Epithelial cell of prostate (primary cell): ENCODE results near the gene FLOT2.
"Not testable (repeated sequence)": the region's sequence is repeated elsewhere in the genome, so short reads cannot be mapped to it uniquely, and the experiment has no call there.

Source experiments
- DNase-seq: peaks from one replicate; pipeline ENCODE4 v3.0.0-alpha.2; 2011; ENCODE audit warnings: low read depth, low spot score
- H3K27ac ChIP-seq: fragments of 450-650 bp; 2 replicates; pipeline ENCODE4 v1.5.1; 2017; ENCODE audit warnings: mild to moderate bottlenecking

The FLOT2 gene, protein sequence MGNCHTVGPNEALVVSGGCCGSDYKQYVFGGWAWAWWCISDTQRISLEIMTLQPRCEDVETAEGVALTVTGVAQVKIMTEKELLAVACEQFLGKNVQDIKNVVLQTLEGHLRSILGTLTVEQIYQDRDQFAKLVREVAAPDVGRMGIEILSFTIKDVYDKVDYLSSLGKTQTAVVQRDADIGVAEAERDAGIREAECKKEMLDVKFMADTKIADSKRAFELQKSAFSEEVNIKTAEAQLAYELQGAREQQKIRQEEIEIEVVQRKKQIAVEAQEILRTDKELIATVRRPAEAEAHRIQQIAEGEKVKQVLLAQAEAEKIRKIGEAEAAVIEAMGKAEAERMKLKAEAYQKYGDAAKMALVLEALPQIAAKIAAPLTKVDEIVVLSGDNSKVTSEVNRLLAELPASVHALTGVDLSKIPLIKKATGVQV

DNA sequence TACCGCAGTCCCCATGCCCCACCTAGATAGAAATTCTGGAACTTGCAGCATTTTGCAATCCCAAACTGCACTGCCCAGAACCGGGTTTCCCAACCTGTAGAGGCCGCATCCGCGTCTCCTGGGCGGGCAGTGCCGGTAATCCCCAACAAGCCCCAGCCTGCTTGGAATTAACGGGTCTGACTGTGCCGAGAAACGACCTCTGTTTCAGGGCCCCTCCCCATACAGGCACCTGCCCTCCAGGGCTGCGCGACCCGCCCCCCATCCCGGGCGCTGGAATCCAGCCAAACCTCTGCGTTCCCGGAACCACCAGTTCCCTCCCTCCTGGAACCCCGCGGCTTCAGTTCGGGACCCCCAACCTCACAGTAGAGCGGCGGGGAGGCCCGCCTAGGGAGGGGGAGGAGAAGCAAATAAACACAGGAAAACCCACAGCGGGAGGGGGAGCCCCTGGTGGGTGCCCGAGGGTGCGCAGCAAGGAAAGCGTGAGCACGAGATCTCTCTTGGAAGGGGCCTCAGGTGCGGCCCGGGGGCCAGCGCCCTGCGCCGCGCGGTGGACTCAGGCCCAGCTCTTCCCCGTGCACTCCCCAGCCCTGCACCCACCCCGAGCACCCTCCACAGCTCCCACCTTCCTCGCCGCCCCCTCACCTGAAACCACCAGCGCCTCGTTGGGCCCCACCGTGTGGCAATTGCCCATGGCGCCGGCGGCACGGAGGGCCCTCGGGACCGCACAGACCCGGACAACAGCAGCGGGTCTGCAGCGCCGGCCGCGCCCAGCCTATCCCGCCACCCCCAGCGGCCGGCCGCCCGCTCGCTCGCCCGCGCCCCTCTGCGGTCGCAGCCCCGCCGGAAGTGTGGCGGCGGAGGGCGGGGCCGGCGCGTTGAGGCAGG lies at the start of gene FLOT2:
FLOT2 (minus strand) TSS at position 850 of the 885 bp plus-strand sequence; CDS start at position 691, 159 bp downstream.
- DNase-seq, result peak; percentile 64
- H3K27ac ChIP-seq, result peak within 1 kb of the TSS; percentile 97

DNA sequence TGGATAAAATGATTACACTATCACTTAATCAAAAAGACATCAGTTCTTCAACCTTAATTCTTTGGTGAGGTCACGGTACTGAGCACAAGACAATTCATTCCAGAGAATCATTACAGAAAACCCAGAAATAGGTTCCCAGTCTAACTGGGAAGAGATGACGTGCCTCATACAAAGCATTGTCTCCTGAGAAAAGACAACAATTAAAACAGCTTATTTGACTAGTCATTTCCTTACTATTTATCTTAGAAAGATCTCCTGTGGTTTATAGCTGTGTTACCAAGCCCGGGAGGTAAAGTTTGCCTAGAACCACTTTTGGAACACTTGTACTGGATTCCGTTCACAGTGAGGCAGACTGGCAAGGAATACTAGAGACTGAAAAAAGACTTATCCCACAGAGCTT lies 48.7 kb upstream of the FLOT2 start:
- DNase-seq, result no peak
- H3K27ac ChIP-seq, result peak overlapping the region; percentile 66

DNA sequence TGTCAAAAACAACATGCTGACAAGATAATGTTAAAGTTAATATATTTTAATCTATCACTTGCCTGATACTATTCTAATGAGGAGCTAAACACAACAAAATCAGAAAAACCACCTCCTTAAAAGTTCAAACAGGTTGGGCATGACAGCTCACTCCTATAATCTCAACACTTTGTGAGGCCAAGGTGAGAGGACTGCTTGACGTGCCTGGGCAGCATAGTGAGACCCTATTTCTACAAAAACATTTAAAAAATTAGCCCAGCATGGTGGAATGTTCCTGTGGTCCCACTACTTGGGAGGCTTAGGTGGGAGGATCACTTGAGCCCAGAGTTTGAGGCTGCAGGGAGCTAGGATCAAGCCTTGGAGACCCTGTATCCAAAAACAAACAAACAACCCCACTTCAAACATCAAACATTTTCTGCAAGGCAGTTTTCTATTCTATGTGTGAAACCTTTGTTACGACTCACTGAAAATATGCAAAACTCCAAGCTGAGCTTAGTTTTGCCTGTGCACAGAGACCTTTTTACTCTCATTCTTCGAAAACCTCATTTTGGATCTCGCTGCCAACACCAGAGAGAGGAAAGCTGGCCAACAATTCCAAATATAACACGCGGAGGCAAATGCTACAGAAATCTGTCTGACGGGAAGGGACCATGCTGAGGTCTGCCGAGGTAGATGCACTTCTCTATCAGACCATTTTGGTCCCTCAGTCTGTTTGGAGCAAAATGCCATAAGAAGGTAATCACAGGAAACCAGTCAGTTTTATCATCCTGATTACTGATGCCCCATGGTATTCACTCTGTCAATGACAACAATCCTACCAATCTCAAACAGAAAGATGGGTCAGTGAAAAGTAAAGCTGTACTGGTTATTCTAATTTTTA lies 47.6 kb upstream of the FLOT2 start:
- peak overlapping the region; percentile 66 for H3K27ac ChIP-seq
- no peak for DNase-seq

DNA sequence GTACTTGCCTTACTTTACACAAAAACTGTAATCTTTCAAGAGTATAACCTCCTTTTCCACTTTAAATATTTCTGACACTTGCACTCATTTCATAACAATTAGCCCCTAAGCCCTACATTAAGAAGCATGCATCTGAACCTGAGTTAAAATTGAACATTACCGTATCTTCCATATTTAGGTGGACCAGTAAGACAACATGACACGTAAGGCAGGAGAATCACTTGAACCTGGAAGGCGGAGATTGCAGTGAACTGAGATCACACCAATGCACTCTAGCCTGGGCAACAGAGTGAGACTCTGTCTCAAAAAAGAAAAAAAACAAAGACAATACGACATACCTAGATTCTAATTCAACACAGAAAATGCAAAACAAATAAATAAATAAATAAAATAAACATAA lies 46.8 kb upstream of the FLOT2 start:
- no peak for DNase-seq

DNA sequence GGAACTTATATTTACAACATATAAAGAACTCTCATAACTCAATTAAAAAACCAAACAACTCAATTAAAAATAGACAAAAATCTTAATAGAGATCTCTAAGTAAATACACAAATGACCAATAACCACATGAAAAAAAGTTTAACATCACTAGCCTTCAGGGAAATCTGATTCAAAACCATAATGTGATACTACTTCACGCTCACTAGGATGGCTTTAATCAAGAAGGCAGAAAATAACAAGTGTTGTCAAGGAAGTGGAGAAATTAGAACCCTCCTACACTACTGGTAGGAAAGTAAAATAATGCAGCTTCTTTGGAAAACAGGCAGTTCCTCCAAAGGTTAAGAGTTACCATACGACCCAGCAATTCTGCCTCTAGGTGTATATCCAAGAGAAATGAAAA lies 45.4 kb upstream of the FLOT2 start:
- no peak overlapping the region for H3K27ac ChIP-seq
- no peak for DNase-seq

More for the DNA sequence above, 46.8 kb upstream of the FLOT2 start:
- H3K27ac ChIP-seq, result no peak overlapping the region

DNA sequence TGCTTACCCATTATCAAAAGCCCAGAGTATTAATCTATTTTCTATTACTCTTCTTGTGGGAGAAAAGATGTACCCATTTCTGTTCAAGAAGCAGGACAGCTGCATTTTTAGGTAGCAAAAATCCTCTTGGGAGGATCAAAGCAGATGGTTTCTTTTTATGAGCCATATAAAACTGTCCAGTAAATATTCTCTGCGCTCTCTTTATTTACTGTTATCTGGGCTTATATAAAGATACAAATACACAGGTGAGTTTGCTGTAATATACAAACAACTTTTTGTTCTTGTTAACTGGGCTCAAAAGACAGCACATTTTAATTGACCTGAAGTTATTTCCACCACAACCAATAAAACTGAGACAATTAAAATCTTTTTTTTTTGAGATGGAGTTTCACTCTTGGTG lies 43.7 kb upstream of the FLOT2 start:
- no peak for DNase-seq
- H3K27ac ChIP-seq, result no peak overlapping the region

DNA sequence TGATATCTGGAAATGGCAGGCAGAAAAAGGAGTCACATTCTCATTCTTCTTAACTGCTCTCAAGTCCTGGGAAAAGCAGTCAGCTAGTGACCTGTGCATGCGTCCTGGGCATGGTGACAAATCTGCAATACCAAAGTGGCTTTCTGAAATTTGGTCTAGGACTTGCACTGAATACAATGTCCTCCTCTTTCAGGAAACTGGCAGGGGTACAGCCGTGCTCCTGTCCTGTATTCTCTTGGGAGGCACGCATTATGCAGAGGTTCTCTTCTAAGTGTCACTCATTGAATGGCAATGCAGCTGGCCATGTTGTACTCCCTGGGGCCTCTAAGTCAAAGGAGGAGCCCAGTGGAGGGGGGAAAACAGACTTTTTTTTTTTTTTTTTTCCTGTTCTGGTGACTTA lies 43.1 kb upstream of the FLOT2 start:
- DNase-seq, result no peak
- no peak overlapping the region for H3K27ac ChIP-seq

DNA sequence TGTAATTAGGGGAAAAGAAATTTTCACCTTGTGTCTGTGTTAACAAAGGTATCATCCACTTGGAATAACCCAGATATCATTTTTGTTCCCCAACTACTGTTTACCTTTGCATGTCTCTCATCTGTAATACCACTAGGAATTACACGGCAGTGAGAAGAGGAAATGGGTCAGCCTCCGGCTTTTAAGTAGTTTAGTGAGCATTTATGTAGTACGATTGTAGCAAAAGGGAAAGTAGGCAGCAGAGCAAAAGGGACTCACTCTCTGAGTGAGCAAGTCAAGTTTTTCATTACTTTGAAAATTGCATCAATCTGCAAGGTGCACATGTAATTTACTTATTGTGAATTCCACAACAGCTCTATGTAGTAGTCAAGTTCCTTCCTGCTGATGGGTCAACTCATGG lies 42.6 kb upstream of the FLOT2 start:
- no peak overlapping the region for H3K27ac ChIP-seq
- no peak for DNase-seq

DNA sequence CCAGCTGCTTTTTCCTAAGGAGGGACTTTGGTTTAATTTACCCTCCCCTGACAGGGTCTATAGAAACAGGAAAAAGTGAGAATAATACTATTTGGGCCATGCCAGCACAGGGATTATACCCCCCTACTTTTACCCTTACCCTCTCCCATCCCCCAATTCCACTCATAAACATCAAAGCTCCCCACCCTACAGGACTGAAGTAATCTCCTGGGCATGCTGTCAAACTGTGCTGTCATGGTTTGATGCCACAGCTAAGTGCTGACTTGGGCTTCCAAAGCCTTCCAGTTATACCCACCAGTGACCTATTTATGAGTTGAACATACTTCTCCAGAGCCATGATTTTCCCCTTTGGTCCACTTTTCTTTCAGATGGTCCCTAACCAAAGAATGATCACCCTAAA lies 41.0 kb upstream of the FLOT2 start:
- DNase-seq, result no peak
- peak overlapping the region; percentile 64 for H3K27ac ChIP-seq

DNA sequence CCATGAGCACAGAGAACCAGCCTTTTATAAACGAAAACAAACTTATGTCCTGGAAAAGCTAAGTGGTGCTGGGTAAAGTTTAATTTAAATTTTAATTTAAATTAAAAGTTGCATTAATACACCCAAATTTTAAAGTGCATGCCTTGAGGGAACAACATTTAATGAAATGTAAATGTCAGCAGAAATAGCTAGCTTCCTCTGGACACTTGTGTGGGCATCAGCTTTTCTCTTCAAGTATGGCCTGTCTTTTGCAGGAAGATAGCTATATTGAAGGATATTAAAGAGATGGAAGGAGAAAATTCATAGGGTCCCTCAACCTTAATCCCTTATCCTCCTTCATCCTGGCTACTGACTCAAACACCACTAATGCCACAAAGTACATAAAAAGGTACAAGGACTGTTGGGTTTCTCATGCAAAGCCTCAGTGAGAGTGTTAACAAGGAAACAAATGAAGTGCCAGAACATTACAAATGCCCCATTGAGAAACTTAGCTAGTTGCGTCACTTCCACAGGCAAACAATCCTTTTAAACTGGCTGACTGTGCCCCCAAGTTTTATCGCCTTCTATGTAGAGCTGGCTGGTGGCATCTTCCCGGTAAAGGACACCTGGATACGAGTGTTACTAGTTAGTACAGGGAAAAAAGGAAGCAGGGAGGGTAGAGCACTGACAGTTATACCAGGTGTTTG lies 39.7 kb upstream of the FLOT2 start:
- H3K27ac ChIP-seq, result peak overlapping the region; percentile 64
- no peak for DNase-seq

DNA sequence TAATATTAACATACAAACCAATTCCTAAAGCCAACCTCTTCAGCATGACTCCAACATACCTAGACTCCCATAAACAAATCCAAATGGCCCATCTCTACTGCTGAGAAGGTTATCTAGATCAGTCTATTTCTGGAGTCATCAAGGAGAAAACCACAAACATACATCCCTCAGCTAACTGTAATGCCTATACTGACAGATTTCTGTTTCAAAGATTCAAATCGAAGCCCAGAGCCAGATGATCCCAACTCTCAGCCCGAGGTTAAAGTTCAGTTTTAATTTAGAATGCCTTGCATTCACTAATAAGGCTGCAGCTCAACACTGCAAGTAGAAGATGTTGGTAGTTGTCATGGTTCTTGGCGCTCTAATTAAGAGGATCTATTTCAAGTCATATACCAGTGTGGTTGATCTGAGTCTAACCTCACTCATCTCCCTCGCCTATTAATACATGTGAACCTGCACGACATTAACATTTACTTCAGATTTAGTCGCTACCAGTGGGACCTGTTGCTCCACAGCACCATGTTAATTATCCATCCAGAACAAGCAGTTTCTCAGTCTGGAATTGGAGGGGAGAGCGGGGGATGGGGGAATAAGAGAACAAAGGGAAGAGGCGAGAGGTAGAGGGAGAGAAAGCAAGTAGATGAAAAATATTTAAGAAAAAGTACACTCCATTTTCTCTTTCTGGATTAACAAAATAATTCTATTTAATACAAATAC lies 38.4 kb upstream of the FLOT2 start:
- H3K27ac ChIP-seq, result no peak overlapping the region
- no peak for DNase-seq

DNA sequence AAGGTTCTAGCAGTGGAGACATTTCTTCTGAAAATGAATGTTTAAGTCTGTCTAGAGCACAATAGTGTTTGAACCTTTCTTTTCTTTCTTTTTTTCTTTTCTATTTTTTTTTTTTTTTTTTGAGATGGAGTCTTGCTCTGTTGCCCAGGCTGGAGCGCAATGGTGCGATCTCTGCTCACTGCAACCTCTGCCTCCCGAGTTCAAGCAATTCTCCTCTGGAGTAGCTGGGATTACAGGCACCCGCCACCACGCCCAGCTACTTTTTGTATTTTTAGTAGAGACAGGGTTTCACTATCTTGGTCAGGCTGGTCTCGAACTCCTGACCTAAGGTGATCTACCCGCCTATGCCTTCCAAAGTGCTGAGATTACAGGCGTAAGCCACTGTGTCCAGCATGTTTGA lies 37.0 kb upstream of the FLOT2 start:
- H3K27ac ChIP-seq, DNase-seq: not testable (repeated sequence)

DNA sequence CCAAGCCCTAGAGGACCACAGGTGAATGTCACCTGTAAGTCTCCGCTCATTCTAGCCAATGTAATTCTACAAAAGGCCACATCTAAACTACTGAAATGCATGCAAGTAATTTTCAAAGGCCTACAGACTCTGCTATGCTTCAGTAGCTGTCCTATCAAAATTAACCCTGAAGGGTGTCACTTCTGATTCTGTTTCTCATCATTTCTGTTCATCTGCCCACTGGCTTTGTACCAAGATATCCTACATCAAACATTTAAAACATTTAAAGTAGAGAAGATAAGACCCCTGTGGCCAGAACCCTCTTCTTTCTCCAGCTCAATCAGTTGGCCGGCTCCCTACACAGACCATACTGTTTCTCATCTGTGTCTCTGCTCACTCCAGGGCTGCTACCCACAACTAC lies 32.3 kb upstream of the FLOT2 start:
- no peak for DNase-seq
- no peak overlapping the region for H3K27ac ChIP-seq

DNA sequence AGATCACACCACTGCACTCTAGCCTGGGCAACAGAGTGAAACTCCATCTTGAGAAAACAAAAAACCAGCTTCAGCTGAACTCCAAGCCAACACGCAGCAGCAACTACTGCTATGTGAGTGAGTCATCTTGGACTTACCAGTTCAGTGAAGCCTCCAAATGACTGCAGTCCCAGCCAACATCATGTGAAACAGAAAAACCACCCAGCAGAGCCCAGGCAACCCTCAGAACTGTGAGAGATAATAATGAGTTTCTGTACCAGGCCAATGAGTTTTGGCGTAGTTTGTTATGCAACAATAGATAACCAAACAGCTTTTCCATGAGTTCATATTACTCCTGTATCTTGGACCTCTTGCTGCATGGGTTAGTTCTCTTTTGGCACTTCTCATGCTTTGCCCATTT lies 30.5 kb upstream of the FLOT2 start:
- peak overlapping the region; percentile 73 for H3K27ac ChIP-seq
- DNase-seq, result no peak

DNA sequence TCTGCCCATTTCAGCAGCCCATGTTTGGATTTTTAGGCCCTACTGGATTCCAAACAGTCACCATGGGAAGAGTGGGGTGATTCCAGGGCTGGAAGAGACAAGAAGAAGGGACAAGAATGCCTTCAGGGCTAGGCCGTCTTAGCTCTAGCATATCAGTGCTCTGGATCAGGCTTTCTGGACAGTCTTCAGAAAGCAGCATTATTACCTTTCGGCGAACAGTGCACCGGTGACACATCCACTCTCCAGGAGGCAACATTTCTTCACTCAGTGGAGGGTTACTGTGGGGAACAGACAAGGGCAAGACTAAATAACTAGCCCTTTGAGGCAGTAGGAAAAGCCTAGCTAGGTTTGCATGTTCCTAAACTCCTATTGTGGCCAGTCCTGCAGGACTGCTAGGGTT lies 29.3 kb upstream of the FLOT2 start:
- peak overlapping the region; percentile 73 for H3K27ac ChIP-seq
- no peak for DNase-seq

DNA sequence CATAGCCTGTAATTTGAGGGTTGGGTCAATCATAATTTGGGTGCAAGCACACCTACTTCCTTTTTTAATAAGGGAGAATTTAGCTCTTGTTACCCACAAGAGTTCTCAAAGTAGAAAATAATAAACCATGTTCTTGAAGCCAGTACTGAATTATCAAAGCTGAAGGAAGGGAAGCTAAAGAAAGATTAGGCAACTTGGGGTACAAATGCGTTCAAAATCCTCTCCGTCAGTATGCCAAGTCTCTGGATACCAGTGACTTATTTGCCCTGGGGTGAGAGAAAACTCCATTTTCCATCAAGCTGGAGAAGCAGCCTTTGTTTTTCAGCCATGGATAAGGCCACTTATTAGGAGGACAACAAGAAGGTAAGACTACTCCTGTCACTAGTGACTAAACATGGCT lies 28.8 kb upstream of the FLOT2 start:
- H3K27ac ChIP-seq, result peak overlapping the region; percentile 73

DNA sequence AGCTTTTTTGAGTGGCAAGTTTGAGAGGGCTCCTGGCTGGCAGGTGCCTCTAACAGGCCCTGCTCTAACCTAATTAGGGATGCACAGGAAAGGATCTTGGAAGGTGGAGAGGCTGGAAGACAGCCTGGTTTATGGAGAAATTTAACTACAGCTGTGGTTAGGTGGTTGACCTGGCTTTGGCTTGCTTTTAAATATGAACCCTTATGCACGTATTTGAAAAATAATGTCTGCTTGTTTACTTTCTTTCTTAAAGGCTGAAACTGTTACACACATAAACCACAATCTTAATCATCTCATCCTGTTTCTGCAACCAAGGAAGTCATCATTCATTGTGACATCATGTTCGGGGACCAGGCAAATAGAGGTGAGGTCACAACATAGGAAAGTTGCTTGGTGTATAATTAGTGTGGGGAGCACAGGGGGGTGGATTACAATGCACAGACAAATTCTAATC lies 28.4 kb upstream of the FLOT2 start:
- H3K27ac ChIP-seq, result peak overlapping the region; percentile 73
- DNase-seq, result peak; percentile 85

More for the DNA sequence above, 28.8 kb upstream of the FLOT2 start:
- DNase-seq, result no peak

DNA sequence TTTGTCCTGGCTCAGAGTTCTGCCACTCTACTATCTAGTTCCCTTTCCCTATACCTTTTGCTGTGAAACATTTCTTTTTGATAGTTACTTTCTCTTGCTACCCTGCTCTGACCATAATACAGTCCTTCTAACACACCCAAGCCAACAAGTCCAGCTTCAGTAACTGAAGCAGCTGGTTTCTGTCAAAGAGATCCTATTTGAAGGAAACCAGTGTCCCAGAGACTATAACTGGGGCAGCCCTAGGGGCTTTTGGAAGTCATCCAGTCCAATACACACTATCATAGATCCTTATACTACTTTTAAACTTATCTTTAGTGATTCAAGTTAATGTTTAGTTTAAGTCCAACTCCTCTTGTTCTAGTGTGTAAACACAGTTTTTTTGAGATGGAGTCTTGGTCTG lies 22.7 kb upstream of the FLOT2 start:
- no peak overlapping the region for H3K27ac ChIP-seq
- no peak for DNase-seq

DNA sequence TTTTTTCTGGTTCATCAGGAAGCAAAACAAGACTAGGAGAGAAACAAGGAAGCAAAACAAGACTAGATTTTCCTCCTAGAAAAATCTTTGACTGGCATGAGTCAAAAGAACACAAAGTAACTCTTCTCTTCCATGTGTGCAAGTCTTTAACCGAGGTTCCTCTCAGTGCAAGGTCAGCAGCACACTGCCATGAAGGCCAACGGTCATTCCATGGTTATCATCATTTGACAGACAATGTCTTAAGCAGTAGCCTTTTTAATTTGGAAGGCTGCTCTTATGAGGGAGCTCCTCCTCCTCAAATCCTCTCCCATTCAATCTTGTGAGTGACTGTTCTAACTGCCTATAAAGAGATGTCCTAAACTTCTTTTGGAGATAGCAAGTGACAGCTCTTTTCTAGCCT lies 20.8 kb upstream of the FLOT2 start:
- H3K27ac ChIP-seq, result no peak overlapping the region
- DNase-seq, result no peak
